NK-92 treated with Interleukin-12 subunit alpha and Interleukin-12 subunit beta, amount 100 ng/mL, for 24 hours (cell line): ENCODE data around the gene PSMB10.
"Not testable (repeated sequence)": the region's sequence is repeated elsewhere in the genome, so short reads cannot be mapped to it uniquely, and the experiment has no call there.

Source experiments
- DNase-seq: peaks from one replicate; lab custom pipeline; 2025; lab: John Stamatoyannopoulos, UW

PSMB10 gene

DNA sequence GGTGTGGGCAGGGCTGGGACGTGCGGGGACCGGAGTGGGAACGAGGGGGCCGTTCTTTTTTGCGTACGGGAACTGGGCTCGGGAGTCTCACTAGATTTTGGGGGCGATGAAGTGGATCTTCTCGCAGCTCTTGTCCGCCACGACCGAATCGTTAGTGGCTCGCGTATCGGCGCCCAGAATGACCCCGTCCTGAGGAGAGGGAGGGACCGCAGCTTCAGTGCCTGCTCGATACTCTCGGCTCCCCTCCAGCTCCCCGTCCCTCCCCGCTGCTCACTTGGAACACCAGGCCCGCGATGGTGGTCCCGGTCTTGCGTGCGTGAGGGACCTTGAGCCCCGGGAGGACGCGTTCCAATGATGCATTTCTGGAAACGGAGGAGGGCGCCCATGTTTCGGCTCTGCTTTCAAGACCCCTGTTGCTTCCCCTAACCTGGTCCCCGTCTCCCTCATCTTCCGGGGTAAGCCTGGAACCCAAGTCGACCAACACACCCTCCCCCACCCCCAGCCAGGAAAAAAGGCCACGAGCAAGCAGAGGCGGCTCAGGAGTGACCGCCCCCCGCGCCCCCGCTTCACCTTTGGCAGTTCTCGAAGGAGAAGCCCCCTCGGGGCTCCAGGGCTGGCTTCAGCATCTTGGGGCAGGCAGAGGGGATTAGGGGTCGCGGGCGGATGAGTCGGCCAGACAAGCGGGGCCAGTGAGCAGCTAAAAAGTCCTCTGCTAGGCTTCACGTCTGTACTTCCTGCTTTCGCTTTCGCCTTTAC lies at the start of gene PSMB10:
Gene PSMB10, minus strand, starts transcription at position 727 of the 756 bp plus-strand sequence. Its CDS starts 101 bp downstream, at position 626.
- DNase-seq, result peak; percentile 57

DNA sequence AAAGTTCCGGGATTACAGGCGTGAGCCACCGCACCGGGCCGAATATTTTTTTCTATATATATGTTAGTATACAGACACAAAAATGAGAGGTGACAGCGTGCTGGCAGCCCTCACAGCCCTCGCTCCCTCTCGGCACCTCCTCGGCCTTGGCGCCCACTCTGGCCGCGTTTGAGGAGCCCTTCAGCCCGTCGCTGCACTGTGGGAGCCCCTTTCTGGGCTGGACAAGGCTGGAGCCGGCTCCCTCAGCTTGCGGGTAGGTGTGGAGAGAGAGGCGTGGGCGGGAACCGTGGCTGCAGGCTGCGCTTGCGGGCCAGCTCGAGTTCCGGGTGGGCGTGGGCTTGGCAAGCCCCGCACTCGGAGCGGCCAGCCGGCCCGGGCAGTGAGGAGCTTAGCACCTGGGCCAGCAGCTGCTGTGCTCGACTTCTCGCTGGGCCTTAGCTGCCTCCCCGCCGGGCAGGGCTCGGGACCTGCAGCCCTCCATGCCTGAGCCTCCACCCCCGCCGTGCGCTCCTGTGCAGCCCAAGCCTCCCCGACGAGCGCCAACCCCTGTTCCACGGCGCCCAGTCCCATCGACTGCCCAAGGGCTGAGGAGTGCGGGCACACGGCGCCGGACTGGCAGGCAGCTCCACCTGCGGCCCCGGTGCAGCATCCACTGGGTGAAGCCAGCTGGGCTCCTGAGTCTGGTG lies 45.5 kb upstream of the PSMB10 start:
- no peak for DNase-seq

DNA sequence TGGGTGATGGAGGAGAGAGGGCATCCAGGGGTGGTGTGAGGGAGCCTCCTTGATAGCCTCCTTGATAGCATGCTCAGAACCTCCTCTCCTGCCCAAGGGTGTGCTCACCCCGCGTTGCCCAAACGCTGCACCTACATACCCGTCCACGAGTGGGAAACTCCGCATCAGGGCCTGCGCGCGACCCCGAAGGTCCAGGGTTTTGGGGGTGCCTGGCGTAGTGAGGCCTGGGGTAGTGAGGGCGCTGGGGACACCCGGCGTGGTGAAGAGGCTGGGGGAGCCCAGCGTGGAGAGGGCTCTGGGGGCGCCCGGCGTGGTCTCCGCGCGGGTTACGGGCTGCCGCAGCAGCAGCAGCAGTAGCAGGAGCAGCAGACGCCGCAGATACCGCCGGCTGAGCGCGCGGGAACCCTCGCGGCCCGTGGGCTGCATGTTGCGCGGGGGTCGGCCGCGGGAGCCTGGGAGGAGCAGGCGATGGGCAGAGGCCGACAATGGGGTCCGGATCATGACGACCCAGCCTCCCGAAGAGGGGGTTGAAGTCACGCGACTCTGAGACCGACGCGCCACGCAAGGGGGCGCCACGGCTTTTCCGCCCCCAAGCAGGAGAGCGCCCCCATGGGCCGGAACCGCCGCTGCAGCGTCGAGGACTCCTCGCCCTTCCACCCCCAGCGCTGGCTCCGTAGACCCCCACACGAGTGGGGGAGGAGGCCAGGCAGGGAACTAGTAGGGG lies 43.5 kb upstream of the PSMB10 start, which contains the start of gene DPEP3:
Gene DPEP3, minus strand, starts transcription at position 545 of the 724 bp plus-strand sequence. Its CDS starts 119 bp downstream, at position 426.
- no peak for DNase-seq

DNA sequence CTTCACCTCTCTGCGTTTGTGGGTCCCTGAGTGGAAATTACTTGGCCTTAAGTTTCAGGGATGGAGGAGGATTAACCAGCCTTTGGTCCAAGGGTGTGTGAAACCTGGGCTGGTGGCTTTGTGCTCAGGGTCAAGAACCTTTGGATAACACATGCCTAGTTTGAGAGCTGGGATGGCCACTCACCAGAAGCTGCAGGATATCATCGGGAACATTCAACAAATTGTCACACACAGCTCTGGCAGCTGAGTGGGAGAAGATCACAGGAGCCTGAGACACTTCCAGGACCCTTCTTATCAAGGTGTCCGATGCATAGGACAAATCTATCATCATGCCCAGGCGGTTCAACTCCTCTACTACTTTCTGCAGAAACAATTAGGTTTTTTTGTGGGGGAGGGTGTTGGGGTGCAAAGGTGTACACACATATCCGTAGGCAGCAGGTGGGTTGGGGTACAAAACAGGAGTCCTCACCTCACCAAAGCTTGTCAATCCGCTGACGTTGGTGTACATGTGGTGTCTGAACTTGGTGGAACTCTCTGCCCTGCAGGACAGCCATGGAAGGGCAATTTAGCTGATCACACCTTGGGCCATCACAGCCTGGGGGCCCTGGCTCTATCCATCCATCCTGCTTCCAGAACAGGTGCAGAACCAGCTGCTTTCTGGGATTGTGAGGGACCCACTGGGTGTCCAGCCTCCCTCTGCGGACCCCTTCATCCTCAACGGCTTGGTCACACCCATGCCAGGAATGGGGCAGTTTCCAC lies 41.0 kb upstream of the PSMB10 start:
- no peak for DNase-seq

DNA sequence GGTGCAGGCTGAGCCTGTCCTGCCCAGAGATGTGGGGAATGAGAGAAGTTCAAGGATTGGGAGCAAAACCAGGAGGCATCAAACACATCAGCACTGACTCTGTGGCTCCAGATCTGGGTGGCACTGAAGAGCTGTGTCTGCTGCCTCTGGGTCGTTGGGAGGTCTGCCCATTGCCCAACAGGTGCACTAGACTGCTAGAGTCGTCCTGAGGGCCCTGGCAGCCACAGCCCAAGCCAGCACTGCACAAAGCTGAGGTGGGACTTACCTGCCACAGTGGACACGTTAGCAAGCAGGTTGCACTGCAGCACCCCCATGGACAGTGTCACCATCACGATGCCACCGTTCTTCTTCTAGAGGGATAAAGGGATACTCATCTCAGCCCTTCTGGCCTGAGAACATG lies 40.4 kb upstream of the PSMB10 start:
- DNase-seq, result no peak

DNA sequence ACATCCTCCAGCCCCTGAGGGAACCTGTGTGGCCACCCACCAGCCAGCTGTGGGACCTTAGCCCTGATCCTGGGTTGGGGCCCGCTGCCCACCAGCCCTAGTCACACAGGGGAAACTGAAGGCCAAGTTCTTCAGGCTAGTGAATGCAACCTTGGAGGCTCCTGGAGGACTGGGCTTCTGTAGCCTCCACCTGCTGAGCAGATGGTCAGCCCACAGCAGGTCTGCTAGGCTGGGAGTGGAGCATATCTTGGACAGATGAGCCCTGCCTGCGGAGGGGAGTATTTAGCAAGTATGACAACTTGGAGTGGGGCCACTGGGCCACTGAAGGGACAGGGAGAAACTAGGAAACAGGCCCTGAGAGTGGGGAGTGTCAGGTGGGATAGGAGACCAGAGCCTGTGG lies 39.6 kb upstream of the PSMB10 start:
- no peak for DNase-seq

DNA sequence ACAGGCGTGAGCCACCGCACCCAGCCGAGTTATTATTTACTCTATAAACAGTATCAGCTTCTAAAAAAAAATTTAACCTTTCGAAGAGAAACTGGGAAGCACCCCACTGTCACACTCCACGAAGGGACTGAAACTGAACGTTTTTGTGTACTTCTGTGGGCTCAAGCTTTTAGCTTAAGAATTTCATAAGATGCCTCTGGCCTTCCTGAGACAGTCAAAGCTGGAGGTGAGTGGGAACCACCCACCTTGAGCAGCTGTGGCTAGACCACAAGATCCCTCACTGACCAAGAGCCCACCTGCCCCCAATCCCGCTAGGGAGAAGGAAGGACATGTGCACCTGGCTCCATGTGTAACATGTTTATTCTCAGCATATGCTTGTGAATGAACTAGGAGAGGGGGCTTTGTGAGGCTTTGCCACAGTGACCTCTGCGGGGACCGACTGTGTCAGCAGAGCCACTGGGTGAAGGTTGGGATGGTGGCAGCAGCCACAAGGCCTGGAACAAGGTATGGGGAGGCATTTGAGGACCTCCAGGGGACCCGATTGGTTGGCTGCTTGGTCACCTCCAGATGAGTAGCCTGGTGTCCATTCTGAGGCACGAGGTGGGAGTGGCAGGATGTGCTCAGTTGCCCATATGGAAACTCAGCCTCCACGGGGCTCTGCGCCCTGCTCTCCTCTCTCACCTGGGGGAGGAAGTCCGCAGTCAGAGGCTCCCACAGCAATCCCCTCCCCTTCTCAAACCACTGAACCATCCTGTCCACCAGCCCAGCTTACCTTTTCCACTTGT lies 38.9 kb upstream of the PSMB10 start:
- no peak for DNase-seq

DNA sequence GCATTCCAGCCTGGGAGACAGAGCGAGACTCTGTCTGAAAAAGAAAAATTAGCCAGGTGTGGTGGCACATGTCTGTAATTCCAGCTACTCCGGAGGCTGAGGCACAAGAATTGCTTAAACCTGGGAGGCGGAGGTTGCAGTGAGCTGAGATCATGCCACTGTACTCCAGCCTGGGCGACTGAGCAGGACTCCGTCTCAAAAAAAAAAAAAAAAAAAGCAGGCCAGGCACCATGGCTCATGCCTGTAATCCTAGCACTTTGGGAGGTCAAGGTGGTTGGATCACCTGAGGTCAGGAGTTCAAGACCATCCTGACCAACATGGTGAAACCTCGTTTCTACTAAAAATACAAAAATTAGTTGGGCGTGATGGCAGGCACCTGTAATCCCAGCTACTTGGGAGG lies 35.6 kb upstream of the PSMB10 start:
- DNase-seq, result not testable (repeated sequence)

DNA sequence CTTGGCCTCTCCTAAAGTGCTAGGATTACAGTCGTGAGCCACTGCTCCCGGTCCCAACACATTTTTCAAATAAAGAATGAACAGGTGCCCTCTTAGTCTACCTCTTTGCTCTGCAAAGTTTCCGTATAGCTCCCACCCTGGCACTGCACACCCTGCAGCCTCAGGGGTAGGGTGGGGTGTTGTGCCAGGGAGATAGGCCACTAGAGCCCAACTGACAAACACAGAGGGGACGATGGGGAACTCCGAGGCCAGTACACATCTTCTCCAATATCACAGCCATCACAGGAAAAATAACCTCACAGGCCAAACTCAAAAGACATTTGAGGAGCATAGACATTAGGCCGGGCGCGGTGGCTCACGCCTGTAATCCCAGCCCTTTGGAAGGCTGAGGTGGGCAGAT lies 34.5 kb upstream of the PSMB10 start:
- DNase-seq, result no peak

DNA sequence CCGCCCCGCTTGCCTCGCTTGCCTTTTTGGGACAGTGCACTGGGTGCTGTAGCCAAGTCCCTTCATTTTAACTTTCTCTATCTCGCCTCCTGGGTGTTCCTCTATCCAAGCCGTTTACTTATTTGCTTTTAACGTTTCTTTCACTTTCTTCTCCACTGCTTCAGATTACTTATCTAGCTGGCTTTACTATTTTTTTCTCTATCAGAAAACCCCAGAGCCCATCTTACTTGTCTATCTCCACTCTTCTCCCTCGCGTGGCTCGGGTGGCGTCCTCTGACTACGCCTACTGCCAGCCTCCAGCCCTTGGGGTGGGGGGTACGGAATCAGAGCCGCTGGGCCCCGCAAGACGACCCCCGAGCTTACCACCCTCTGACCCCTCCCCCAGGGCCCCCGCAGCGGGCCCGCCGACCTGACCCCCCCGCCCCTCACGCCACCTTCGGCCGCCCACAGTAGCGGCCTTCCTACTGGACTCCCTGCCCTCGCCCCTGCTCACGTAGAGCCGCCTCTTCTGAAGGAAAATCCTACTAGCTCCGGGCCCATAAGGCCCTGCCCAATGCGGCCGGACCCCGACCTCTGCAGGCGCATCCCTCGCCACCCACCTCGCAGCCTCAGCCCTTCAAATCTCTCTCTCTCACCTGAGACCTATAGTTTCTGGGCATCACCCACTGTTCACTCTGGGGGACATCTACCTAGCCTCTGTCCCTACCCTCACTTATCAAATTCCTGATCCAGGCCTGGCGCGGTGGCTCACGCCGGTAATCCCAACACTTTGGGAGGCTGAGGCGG lies 32.8 kb upstream of the PSMB10 start:
- no peak for DNase-seq

DNA sequence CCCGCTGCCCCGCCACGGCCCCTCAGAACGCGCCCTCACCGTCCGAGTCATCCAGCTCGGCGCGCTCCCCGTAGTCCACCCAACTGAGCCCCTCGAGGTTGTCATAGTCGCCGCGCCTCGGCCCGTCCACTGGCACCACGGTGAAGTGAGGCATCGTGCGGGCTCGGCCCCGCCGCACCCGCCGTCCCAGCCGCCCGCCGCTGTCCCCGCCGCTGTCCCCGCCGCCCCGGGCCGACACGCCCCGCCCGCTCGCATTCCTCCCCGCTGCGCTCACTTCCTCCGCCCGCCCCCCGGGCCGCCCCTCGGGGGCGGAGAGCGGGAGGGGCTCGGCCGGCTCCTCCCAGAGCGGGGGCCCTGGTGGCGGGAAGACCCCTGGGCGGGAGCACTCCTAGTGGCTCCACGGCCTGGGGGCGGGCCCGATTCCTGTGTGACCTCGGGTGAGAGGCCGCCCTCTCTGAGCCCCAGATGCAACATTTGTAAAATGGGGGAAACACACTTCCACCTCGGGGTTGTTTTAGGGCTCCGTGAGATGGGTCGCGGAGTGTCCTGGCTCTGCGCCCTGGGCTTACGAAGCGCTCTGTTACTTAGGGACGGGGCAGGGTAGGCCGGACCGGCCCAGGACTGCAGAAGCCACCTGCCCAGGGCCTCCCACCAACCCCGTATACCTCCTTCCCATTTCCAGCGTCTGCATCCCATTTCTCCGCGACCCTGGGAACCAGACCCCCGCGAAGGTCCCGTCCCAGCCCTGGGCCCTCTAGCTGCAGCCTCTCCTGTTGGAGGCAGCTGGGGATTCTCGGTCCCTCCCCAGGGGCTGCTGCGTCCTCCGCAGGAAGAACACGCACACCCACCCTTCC lies 32.0 kb upstream of the PSMB10 start, which contains the start of gene SLC12A4:
Gene SLC12A4, minus strand, starts transcription at position 238 of the 854 bp plus-strand sequence. Its CDS starts 84 bp downstream, at position 154.
- DNase-seq, result peak; percentile 42

DNA sequence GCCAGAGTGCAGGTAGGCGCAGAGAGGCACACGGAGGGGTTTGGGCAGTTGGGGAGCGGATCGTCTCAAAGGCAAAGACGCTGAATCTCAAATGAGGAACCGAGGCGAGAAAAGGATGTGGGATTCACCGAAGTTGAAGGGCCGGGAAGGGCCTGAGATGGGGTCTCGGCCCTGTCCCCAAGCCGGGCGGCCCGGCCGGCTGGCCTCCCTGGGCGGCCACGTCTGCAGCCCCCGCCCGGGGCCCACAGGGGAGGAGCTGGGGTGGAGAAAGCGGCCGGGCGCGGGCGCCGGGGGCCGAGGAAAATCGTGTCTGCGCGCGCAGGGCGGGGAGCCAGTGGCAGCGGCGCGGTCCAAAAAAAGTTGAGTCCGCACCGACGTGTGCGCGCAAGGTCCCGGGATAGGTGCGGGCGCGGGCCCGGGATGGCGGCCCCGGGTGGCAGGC lies 31.3 kb upstream of the PSMB10 start:
- no peak for DNase-seq

DNA sequence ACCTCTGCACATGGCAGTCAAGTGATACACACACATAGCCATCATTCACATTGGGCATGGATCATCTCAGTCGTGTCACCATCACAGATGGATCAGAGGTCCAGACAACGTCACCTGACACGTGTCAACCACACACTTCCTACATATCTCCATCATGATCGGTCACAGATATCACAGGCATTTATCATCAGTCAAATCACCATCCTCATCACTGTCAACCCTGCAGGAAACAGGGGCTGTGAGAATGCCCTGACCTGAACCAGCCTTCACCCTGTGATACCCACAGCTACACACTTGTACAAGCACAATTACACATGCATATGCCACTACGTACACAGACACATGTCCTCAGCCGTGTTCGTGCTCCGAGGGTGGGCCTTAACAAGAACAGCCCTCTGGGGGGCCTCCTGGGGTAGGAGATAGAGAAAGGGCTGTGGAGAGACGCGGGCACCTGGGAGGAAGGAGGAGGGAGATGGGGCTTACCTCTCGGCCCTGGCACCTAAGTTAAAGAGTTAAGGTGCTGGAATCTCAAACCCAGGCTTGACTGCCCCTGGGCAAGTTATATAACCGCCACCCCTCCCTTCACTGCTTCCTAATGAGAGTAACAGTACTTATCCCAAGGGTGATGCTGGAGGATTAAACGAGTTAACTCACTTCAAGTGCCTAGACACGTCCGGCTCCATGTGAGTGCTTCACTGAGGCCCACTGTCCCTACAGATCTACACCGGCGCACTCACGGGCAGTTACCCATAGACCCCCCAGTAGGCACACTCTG lies 30.7 kb upstream of the PSMB10 start:
- DNase-seq, result no peak

DNA sequence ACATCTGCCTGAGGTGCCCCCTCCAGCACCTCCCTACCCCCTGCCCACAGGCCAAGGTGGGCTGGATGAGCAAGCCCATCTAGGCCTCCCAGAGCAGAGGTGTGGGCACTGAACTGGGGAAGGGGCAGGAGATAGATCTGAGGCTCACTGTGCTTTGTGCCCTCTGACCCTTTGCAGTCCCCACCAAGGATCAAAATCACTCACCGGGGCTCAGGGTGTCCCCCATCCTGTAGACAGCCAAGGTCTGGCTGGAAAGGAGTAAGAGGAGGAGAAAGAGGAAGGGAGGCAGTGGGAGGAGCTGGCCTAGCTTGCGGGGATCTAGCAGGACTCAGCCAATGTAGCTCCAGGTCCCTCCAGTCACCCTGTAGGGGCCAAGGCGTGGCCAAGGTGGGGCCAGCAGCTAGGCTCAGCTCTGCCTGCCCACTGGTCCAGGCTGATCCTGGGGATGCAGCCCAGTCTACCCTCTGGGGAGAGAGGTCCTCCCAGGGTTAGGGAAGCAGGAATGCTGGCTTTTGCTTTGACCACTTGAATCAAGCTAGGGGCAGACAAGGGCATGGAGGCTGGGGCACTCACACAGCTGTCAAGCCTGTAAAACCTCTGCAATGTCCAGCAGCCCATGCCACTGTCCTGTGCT lies 30.0 kb upstream of the PSMB10 start:
- DNase-seq, result no peak

DNA sequence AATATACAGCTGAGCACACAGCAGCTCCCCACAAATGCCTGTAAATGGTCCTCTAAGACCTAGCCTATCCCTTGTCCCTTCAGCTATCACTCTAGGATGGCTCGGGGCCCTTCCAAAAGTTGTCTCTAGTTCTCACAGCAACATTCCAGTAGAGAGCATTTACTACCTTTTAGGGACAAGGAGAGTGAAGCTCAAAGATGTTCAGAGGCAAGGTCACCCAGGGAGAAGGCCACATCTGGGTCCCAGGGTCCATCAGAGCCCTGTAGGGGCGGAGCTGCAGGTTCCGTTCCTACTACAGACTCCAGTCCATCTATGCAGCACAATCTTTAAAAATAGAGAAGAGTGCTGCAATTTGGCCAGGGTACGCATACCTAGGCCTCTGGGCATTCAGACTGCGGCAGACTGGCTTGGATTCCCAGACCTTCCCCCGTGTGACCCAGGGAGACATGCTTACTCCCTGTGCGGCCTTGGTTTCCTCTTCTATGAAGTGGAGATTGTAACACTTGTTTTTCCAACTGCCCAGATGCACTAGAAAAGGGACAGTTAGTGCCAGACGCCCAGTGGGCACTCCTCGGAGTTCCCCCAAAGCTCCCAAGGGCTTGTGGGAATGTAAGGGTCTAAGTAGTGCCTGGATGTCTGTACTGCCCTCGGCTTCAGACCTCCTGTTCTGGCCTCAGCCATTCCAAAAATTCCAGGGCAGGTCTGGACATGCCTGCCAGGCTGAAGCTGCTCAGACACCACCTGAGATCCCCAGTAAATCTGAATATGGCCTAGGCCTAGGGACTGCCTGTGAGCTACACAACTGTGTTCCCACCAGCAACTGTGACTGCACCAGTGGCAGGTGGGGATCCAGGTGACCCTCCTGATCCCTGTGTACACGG lies 29.3 kb upstream of the PSMB10 start:
- DNase-seq, result no peak

DNA sequence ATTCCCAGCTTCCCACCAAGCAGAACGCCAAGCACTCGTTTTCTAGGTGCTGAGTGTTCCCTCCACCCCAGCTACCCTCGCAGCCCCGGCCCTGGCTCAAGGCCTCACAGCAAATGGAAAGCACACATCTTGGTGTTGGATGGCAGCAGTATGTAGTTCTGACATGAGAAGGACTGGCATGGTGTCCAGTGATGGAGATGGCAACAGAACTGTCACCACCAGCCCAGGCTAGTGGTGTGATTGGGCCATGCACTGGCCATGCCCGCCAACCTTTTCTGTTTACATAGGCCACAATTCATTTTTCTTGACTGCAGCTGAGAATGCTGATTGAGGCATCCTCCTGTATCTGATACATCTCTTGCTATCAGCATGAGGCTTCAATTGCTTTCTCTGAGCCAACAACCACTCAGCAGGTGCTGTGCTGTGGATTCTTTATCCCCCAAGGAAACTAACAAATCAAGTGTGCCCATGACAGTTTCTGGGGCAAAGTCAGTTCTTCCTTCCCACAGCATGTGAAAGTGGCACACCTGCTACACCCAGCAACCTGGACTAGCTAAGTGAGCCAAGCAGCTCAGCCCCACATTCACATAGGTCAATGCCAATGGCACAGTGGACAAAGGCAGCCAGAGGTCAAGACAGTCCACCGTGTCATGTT lies 28.0 kb upstream of the PSMB10 start:
- no peak for DNase-seq
